SK-N-SH treated with all-trans-retinoic acid at 6 μM for 48 hours (cell line): ENCODE data around the gene D2HGDH.

Experiments used
- ATAC-seq: fragments of 200-7000 bp; cut with Tn5 transposase; 3 replicates; pipeline ENCODE4 v1.9.1; 2020; ENCODE audit warnings: mild to moderate bottlenecking, moderate library complexity
- ARNTL ChIP-seq: fragments of 450-650 bp; formaldehyde crosslinking; IDR thresholded peaks from 2 replicates; pipeline ENCODE4 v1.5.0; 2020; ENCODE audit warnings: low read depth, mild to moderate bottlenecking, moderate library complexity, borderline replicate concordance
- BACH2 ChIP-seq: fragments of 250-450 bp; sonication (Bioruptor Pico); IDR thresholded peaks from 2 replicates; pipeline ENCODE4 v1.9.0; 2021; ENCODE audit warnings: mild to moderate bottlenecking, borderline replicate concordance
- CSDC2 ChIP-seq: fragments of 250-450 bp; sonication (Bioruptor Pico); IDR thresholded peaks from 2 replicates; pipeline ENCODE4 v1.5.0; 2020; ENCODE audit warnings: mild to moderate bottlenecking, moderate library complexity
- GLIS3 ChIP-seq: fragments of 250-450 bp; sonication (Bioruptor Pico); IDR thresholded peaks from 2 replicates; pipeline ENCODE4 v1.5.0; 2020; ENCODE audit warnings: mild to moderate bottlenecking, moderate library complexity
- ISL1 ChIP-seq: fragments of 250-450 bp; sonication (Bioruptor Pico); IDR thresholded peaks from 2 replicates; pipeline ENCODE4 v2.1.2; 2022; ENCODE audit warnings: mild to moderate bottlenecking, moderate library complexity
- OSR1 ChIP-seq: fragments of 250-450 bp; sonication (Bioruptor Pico); IDR thresholded peaks from 2 replicates; pipeline ENCODE4 v1.8.0; 2022; ENCODE audit warnings: moderate library complexity, mild to moderate bottlenecking, inconsistent platforms
- PPARA ChIP-seq: fragments of 250-450 bp; sonication (Bioruptor Pico); IDR thresholded peaks from 2 replicates; pipeline ENCODE4 v1.5.0; 2020; ENCODE audit warnings: mild to moderate bottlenecking, borderline replicate concordance
- SNAI2 ChIP-seq: fragments of 250-450 bp; sonication (Bioruptor Pico); IDR thresholded peaks from 2 replicates; pipeline ENCODE4 v1.5.0; 2020; ENCODE audit warnings: mild to moderate bottlenecking, moderate library complexity
- TCF4 ChIP-seq: fragments of 250-450 bp; sonication (Bioruptor Pico); IDR thresholded peaks from 2 replicates; pipeline ENCODE4 v1.8.0; 2021; ENCODE audit warnings: mild to moderate bottlenecking, moderate library complexity, borderline replicate concordance
- TOX ChIP-seq: fragments of 250-450 bp; sonication (Bioruptor Pico); IDR thresholded peaks from 2 replicates; pipeline ENCODE4 v1.8.0; 2021; ENCODE audit warnings: mild to moderate bottlenecking, moderate library complexity, borderline replicate concordance
- ZC3H10 ChIP-seq: fragments of 250-450 bp; sonication (Bioruptor Pico); IDR thresholded peaks from 2 replicates; pipeline ENCODE4 v1.5.1; 2021; ENCODE audit warnings: mild to moderate bottlenecking, moderate library complexity
- ZFP3 ChIP-seq: fragments of 250-450 bp; sonication (Bioruptor Pico); IDR thresholded peaks from 2 replicates; pipeline ENCODE4 v1.5.0; 2020; ENCODE audit warnings: mild to moderate bottlenecking, moderate library complexity
- ZFP30 ChIP-seq: fragments of 450-650 bp; formaldehyde crosslinking; IDR thresholded peaks from 2 replicates; pipeline ENCODE4 v1.5.0; 2022; ENCODE audit warnings: mild to moderate bottlenecking, moderate library complexity
- ZNF565 ChIP-seq: fragments of 450-650 bp; formaldehyde crosslinking; conservative IDR thresholded peaks from 2 replicates; pipeline ENCODE4 v1.5.0; 2020; ENCODE audit warnings: low read depth, mild to moderate bottlenecking, moderate library complexity
- ZNF70 ChIP-seq: fragments of 450-650 bp; formaldehyde crosslinking; IDR thresholded peaks from 2 replicates; pipeline ENCODE4 v1.5.0; 2020; ENCODE audit warnings: mild to moderate bottlenecking, moderate library complexity
- ZNF8 ChIP-seq: fragments of 450-650 bp; formaldehyde crosslinking; IDR thresholded peaks from 2 replicates; pipeline ENCODE4 v1.5.0; 2020; ENCODE audit warnings: mild to moderate bottlenecking, moderate library complexity
- TF ChIP-seq, protein P1 (sequence below): fragments of 250-450 bp; sonication (Bioruptor Pico); IDR thresholded peaks from 2 replicates; pipeline ENCODE4 v1.8.0; 2020; ENCODE audit warnings: mild to moderate bottlenecking, moderate library complexity, borderline replicate concordance
- TF ChIP-seq, protein P2 (sequence below): fragments of 250-450 bp; sonication (Bioruptor Pico); IDR thresholded peaks from 2 replicates; pipeline ENCODE4 v1.5.0; 2020; ENCODE audit warnings: mild to moderate bottlenecking, moderate library complexity
- TF ChIP-seq, protein P3 (sequence below): fragments of 250-450 bp; sonication (Bioruptor Pico); IDR thresholded peaks from 2 replicates; pipeline ENCODE4 v1.5.1; 2020; ENCODE audit warnings: low read depth, mild to moderate bottlenecking, moderate library complexity
- TF ChIP-seq, protein P4 (sequence below): fragments of 250-450 bp; sonication (Bioruptor Pico); IDR thresholded peaks from 2 replicates; pipeline ENCODE4 v1.8.0; 2021; ENCODE audit warnings: low read depth, mild to moderate bottlenecking, moderate library complexity, borderline replicate concordance

The D2HGDH gene

DNA sequence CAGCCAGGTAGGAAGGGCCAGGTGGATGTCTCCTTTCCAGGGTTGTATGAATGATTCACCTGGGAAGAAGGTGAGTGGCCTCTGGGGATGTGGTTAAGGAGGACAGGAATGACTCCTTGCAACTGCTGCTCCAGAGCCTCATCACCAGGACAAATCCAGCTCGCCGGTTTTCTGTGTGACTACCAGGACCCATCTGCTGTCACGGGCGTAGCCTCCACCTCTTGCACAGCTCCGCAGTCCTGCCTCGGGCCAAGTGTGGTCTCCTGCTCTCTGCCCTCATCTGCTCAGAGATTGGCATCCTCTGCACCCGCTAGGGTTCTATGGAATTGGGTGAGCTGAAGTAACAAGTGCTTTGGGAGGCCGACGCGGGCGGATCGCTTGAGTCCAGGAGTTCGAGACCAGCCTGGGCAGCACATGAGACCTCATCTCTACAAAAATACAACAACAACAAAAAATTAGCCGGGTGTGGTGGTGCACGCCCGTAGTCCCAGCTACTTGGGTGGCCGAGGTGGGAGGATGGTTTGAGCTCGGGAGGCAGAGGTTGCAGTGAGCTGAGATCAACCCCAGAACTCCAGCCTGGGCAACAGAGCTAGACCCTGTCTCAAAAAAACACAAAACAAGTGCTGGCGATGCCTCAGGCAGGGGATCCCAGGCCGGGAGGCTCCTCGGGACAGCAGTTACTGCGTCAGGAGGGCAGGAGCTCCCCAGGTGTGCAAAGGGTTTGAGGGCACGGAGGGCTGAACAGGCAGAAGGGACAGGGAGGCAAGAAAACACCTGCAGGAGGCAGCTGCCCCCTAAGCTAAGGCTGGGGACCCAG is 831 bp upstream of the D2HGDH start:
- TF ChIP-seq, protein P1, sequence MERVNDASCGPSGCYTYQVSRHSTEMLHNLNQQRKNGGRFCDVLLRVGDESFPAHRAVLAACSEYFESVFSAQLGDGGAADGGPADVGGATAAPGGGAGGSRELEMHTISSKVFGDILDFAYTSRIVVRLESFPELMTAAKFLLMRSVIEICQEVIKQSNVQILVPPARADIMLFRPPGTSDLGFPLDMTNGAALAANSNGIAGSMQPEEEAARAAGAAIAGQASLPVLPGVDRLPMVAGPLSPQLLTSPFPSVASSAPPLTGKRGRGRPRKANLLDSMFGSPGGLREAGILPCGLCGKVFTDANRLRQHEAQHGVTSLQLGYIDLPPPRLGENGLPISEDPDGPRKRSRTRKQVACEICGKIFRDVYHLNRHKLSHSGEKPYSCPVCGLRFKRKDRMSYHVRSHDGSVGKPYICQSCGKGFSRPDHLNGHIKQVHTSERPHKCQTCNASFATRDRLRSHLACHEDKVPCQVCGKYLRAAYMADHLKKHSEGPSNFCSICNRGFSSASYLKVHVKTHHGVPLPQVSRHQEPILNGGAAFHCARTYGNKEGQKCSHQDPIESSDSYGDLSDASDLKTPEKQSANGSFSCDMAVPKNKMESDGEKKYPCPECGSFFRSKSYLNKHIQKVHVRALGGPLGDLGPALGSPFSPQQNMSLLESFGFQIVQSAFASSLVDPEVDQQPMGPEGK (CRISPR knock-in tag): no peak
- TF ChIP-seq ARNTL: no peak
- no peak for TF ChIP-seq ZFP30 (CRISPR knock-in tag)
- no peak for TF ChIP-seq ZNF8 (CRISPR knock-in tag)
- TF ChIP-seq SNAI2 (CRISPR knock-in tag): no peak
- TF ChIP-seq GLIS3 (CRISPR knock-in tag): no peak
- TF ChIP-seq TOX (CRISPR knock-in tag): no peak
- no peak for TF ChIP-seq ZNF565 (CRISPR knock-in tag)
- no peak for TF ChIP-seq ZFP3 (CRISPR knock-in tag)
- TF ChIP-seq CSDC2: no peak
- TF ChIP-seq TCF4 (CRISPR knock-in tag): no peak
- TF ChIP-seq, protein P2, sequence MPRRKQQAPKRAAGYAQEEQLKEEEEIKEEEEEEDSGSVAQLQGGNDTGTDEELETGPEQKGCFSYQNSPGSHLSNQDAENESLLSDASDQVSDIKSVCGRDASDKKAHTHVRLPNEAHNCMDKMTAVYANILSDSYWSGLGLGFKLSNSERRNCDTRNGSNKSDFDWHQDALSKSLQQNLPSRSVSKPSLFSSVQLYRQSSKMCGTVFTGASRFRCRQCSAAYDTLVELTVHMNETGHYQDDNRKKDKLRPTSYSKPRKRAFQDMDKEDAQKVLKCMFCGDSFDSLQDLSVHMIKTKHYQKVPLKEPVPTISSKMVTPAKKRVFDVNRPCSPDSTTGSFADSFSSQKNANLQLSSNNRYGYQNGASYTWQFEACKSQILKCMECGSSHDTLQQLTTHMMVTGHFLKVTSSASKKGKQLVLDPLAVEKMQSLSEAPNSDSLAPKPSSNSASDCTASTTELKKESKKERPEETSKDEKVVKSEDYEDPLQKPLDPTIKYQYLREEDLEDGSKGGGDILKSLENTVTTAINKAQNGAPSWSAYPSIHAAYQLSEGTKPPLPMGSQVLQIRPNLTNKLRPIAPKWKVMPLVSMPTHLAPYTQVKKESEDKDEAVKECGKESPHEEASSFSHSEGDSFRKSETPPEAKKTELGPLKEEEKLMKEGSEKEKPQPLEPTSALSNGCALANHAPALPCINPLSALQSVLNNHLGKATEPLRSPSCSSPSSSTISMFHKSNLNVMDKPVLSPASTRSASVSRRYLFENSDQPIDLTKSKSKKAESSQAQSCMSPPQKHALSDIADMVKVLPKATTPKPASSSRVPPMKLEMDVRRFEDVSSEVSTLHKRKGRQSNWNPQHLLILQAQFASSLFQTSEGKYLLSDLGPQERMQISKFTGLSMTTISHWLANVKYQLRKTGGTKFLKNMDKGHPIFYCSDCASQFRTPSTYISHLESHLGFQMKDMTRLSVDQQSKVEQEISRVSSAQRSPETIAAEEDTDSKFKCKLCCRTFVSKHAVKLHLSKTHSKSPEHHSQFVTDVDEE: no peak
- TF ChIP-seq, protein P3, sequence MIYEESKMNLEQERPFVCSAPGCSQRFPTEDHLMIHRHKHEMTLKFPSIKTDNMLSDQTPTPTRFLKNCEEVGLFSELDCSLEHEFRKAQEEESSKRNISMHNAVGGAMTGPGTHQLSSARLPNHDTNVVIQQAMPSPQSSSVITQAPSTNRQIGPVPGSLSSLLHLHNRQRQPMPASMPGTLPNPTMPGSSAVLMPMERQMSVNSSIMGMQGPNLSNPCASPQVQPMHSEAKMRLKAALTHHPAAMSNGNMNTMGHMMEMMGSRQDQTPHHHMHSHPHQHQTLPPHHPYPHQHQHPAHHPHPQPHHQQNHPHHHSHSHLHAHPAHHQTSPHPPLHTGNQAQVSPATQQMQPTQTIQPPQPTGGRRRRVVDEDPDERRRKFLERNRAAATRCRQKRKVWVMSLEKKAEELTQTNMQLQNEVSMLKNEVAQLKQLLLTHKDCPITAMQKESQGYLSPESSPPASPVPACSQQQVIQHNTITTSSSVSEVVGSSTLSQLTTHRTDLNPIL: no peak
- TF ChIP-seq BACH2 (CRISPR knock-in tag): no peak
- TF ChIP-seq ZC3H10 (CRISPR knock-in tag): no peak
- ATAC-seq: no peak

DNA sequence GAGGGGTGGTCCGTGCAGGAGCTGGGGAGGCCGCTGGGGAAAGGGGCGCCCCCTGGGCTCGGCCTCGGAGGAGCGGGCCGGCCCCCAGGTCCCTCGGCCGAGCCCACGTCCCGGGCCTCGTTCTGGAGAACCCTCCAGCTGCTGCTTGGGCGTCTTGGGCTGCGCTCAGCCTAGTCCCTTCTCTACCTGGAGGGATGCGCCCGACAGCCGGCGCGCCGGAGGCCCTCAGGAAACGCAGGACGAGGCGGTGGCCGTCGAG is 293 bp upstream of the D2HGDH start:
- peak; percentile 48 for ATAC-seq
- no peak for TF ChIP-seq ISL1 (CRISPR knock-in tag)
- no peak for TF ChIP-seq ZNF70
- TF ChIP-seq GLIS3 (CRISPR knock-in tag): no peak
- TF ChIP-seq BACH2 (CRISPR knock-in tag): no peak
- no peak for TF ChIP-seq SNAI2 (CRISPR knock-in tag)
- TF ChIP-seq ZC3H10 (CRISPR knock-in tag): no peak
- TF ChIP-seq CSDC2: no peak
- TF ChIP-seq, protein P4, sequence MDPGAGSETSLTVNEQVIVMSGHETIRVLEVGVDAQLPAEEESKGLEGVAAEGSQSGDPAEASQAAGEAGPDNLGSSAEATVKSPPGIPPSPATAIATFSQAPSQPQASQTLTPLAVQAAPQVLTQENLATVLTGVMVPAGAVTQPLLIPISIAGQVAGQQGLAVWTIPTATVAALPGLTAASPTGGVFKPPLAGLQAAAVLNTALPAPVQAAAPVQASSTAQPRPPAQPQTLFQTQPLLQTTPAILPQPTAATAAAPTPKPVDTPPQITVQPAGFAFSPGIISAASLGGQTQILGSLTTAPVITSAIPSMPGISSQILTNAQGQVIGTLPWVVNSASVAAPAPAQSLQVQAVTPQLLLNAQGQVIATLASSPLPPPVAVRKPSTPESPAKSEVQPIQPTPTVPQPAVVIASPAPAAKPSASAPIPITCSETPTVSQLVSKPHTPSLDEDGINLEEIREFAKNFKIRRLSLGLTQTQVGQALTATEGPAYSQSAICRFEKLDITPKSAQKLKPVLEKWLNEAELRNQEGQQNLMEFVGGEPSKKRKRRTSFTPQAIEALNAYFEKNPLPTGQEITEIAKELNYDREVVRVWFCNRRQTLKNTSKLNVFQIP (CRISPR knock-in tag): no peak
- TF ChIP-seq, protein P1 (CRISPR knock-in tag): no peak
- TF ChIP-seq OSR1 (CRISPR knock-in tag): no peak
- TF ChIP-seq, protein P2: no peak
- no peak for TF ChIP-seq ZNF8 (CRISPR knock-in tag)
- no peak for TF ChIP-seq PPARA
- TF ChIP-seq, protein P3: no peak
- TF ChIP-seq ZNF565 (CRISPR knock-in tag): no peak
